Stimulated activated CD4-positive, alpha-beta T cell treated with anti-CD3 and anti-CD28 coated beads, TNF-alpha, amount 100 ng/mL, for 1 hour (primary cell): ENCODE results near the gene METAP2.
"Not testable (repeated sequence)": the region's sequence is repeated elsewhere in the genome, so short reads cannot be mapped to it uniquely, and the experiment has no call there.

Experiments used
- DNase-seq, 3 donors: peaks; one replicate each; pipeline ENCODE4 v3.0.0-alpha.2; 2020; ENCODE audit warnings: low read depth in 3 of 3, low spot score in 1 of 3

Gene METAP2

GRCh38 chr12:95462551-95462950, 11.4 kb upstream of the METAP2 start:
- DNase-seq, result no peak

- DNase-seq, result no peak
These were observed 10.9 kb upstream of the METAP2 start for GRCh38 chr12:95463050-95463449.

GRCh38 chr12:95463776-95464175, 10.2 kb upstream of the METAP2 start:
- DNase-seq, result not testable (repeated sequence)

- no peak for DNase-seq
These were observed 8.7 kb upstream of the METAP2 start for GRCh38 chr12:95465275-95465674.

GRCh38 chr12:95470300-95470699, 3.7 kb upstream of the METAP2 start:
- DNase-seq, result no peak

- peak in 1 of 3 donors; percentile 8 for DNase-seq
These were observed 595 bp upstream of the METAP2 start for GRCh38 chr12:95473231-95473883.

GRCh38 chr12:95474660-95474958, 657 bp downstream of the METAP2 start:
- no peak for DNase-seq

- DNase-seq, result no peak
These were observed 6.3 kb downstream of the METAP2 start for GRCh38 chr12:95480230-95480629.

GRCh38 chr12:95481072-95481471, 7.1 kb downstream of the METAP2 start:
- no peak for DNase-seq

GRCh38 chr12:95481888-95482287, 7.9 kb downstream of the METAP2 start:
- no peak for DNase-seq

- DNase-seq, result not testable (repeated sequence)
These were observed 8.6 kb downstream of the METAP2 start for GRCh38 chr12:95482564-95482963.

- no peak for DNase-seq
These were observed 10.6 kb downstream of the METAP2 start for GRCh38 chr12:95484524-95484923.

- no peak for DNase-seq
These were observed 13.1 kb downstream of the METAP2 start for GRCh38 chr12:95487024-95487423.

- DNase-seq, result no peak
These were observed 18.5 kb downstream of the METAP2 start for GRCh38 chr12:95492462-95492861.

- DNase-seq, result no peak
These were observed 20.9 kb downstream of the METAP2 start for GRCh38 chr12:95494888-95495287.

- no peak for DNase-seq
These were observed 21.5 kb downstream of the METAP2 start for GRCh38 chr12:95495433-95495832.

- no peak for DNase-seq
These were observed 23.1 kb downstream of the METAP2 start for GRCh38 chr12:95497031-95497430.

- DNase-seq, result no peak
These were observed 25.0 kb downstream of the METAP2 start for GRCh38 chr12:95498968-95499367.

GRCh38 chr12:95499772-95500171, 25.8 kb downstream of the METAP2 start:
- DNase-seq, result no peak

- no peak for DNase-seq
These were observed 30.2 kb downstream of the METAP2 start for GRCh38 chr12:95504140-95504539.

- no peak for DNase-seq
These were observed 31.1 kb downstream of the METAP2 start for GRCh38 chr12:95505039-95505438.

- no peak for DNase-seq
These were observed 33.0 kb downstream of the METAP2 start for GRCh38 chr12:95506707-95507523.

- DNase-seq, result no peak
These were observed 35.3 kb downstream of the METAP2 start for GRCh38 chr12:95509300-95509699.
